Measurements from ENCODE around the gene LEFTY1.

DNA sequence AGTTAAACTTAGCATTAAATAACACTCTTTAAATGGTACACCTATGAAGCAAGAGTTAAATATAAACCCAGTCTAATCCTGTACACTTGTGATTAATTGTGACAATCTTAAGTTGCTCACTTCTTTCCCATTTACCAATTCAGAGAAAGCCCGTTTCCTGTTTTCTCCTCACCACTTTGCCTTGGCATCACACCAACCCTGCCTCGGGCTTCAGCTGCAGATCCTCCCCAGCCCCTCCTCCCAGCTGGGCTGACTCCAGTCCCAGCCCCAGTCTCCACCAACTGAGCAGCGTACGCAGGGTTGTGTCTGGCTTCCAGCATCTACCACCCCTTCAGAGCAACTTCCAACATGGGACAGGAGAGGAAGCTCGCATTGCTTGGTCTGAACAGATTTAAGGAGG lies 31.0 kb upstream of the LEFTY1 start:
- TF ChIP-seq EZH2phosphoT487 (IDR thresholded peaks at IDR 0.05; ENCODE audit: borderline replicate concordance): no peak
- TF ChIP-seq EZH2 (IDR thresholded peaks at IDR 0.05): no peak

All from HCT116 (cell line).